ENCODE measurements around the gene FAM163A.
"Not testable (repeated sequence)": the region's sequence is repeated elsewhere in the genome, so short reads cannot be mapped to it uniquely, and the experiment has no call there.

FAM163A gene

GRCh38 chr1:179803918-179804317 lies 60.8 kb downstream of the FAM163A start:
- H3K27ac ChIP-seq: no peak overlapping the region
- H3K9ac ChIP-seq: no peak overlapping the region
- H3K4me2 ChIP-seq (ENCODE audit: low read length): no peak overlapping the region
- no peaks in the 10 kb centered on the region for H3K36me3 ChIP-seq (ENCODE audit: control insufficient read depth, insufficient read depth, low read length)
- no peak for TF ChIP-seq CTCF (IDR thresholded peaks at IDR 0.05)
- H3K9me3 ChIP-seq (ENCODE audit: control insufficient read depth, low read length): no peaks in the 10 kb centered on the region
- no peaks in the 10 kb centered on the region for H3K79me2 ChIP-seq
- H3K27me3 ChIP-seq (ENCODE audit: control insufficient read depth, insufficient read depth, low read length): no peaks in the 10 kb centered on the region
- H3K4me1 ChIP-seq: no peaks in the 10 kb centered on the region
- no peak overlapping the region for H2AFZ ChIP-seq
- H3K4me3 ChIP-seq (ENCODE audit: low read depth, low read length): no peak overlapping the region

GRCh38 chr1:179804417-179804816 lies 61.3 kb downstream of the FAM163A start:
- H3K79me2 ChIP-seq; H3K4me1 ChIP-seq; H3K9me3 ChIP-seq (ENCODE audit: control insufficient read depth, low read length); H3K27me3 ChIP-seq (ENCODE audit: control insufficient read depth, insufficient read depth, low read length); H3K4me3 ChIP-seq (ENCODE audit: low read depth, low read length); H2AFZ ChIP-seq; H3K9ac ChIP-seq; H3K36me3 ChIP-seq (ENCODE audit: control insufficient read depth, insufficient read depth, low read length); H3K27ac ChIP-seq; H3K4me2 ChIP-seq (ENCODE audit: low read length): not testable (repeated sequence)

- no peak for TF ChIP-seq CTCF (IDR thresholded peaks at IDR 0.05)
- no peak overlapping the region for H3K9ac ChIP-seq
- H3K27ac ChIP-seq: no peak overlapping the region
- H3K9me3 ChIP-seq (ENCODE audit: control insufficient read depth, low read length): no peaks in the 10 kb centered on the region
- H3K4me3 ChIP-seq (ENCODE audit: low read depth, low read length): no peak overlapping the region
- no peaks in the 10 kb centered on the region for H3K79me2 ChIP-seq
- no peak overlapping the region for H3K4me2 ChIP-seq (ENCODE audit: low read length)
- H2AFZ ChIP-seq: no peak overlapping the region
- H3K36me3 ChIP-seq (ENCODE audit: control insufficient read depth, insufficient read depth, low read length): no peaks in the 10 kb centered on the region
- no peaks in the 10 kb centered on the region for H3K27me3 ChIP-seq (ENCODE audit: control insufficient read depth, insufficient read depth, low read length)
- H3K4me1 ChIP-seq: no peaks in the 10 kb centered on the region
These were observed 62.5 kb downstream of the FAM163A start for GRCh38 chr1:179805291-179806195.

- Histone ChIP-seq H3K9me3 (ENCODE audit: control insufficient read depth, low read length) (no peaks in the 10 kb centered on the region), H3K4me2 (ENCODE audit: low read length) (no peak overlapping the region), H3K27me3 (ENCODE audit: control insufficient read depth, insufficient read depth, low read length) (no peaks in the 10 kb centered on the region), H3K9ac (no peak overlapping the region), H3K27ac (no peak overlapping the region), H3K4me1 (no peaks in the 10 kb centered on the region), H3K36me3 (ENCODE audit: control insufficient read depth, insufficient read depth, low read length) (no peaks in the 10 kb centered on the region), H3K79me2 (no peaks in the 10 kb centered on the region), H2AFZ (no peak overlapping the region), H3K4me3 (ENCODE audit: low read depth, low read length) (no peak overlapping the region)
- no peak for TF ChIP-seq CTCF (IDR thresholded peaks at IDR 0.05)
These were observed 63.2 kb downstream of the FAM163A start for GRCh38 chr1:179806333-179806732.

DNA sequence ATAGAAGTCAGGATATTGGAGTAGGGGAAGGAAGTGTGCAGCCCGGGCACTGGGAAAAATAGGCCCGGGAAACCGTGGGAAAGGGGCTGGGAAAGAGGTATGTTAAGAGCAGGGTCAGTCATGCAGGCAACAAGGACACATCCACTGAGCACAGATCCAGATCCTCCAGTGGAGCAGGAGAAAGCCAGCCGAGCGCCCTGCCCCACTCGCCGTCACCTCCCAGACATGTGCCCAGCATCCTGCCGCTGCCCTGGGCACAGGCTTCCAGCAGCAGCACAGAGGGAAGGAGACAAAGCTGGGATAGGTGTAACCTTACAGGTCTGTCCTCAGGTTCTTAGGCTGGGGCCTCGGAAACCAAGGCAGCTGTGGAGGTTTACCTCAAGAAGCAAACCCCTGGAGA lies 64.2 kb downstream of the FAM163A start:
- TF ChIP-seq CTCF (IDR thresholded peaks at IDR 0.05): no peak

More for the DNA sequence above, 64.2 kb downstream of the FAM163A start:
- no peak overlapping the region for H3K27ac ChIP-seq
- no peak overlapping the region for H3K4me3 ChIP-seq (ENCODE audit: low read depth, low read length)
- H2AFZ ChIP-seq: no peak overlapping the region
- H3K9me3 ChIP-seq (ENCODE audit: control insufficient read depth, low read length): no peaks in the 10 kb centered on the region
- no peaks in the 10 kb centered on the region for H3K79me2 ChIP-seq
- no peaks in the 10 kb centered on the region for H3K36me3 ChIP-seq (ENCODE audit: control insufficient read depth, insufficient read depth, low read length)
- H3K4me2 ChIP-seq (ENCODE audit: low read length): no peak overlapping the region
- no peak overlapping the region for H3K9ac ChIP-seq
- H3K27me3 ChIP-seq (ENCODE audit: control insufficient read depth, insufficient read depth, low read length): no peaks in the 10 kb centered on the region
- H3K4me1 ChIP-seq: no peaks in the 10 kb centered on the region
